H1 (cell line): ENCODE data around the gene CAMKK1. TPM values are rescaled to one million over a fixed set of nuclear protein-coding genes. Genes with fewer than 3 reads are reported as not detected.

Source experiments
- CTCF ChIA-PET: fragments of 300-600 bp; sonication (Branson Sonifier 250); formaldehyde crosslinking; loops from one replicate; lab custom pipeline; 2021; ENCODE audit not compliant: partially characterized antibody; lab: Charles Lee
- POLR2A ChIA-PET: fragments of 300-600 bp; sonication (Branson Sonifier 250); formaldehyde crosslinking; loops from one replicate; lab custom pipeline; 2021; ENCODE audit warnings: inconsistent platforms; ENCODE audit not compliant: partially characterized antibody; lab: Charles Lee
- DNase-seq, 2 experiments: peaks; one replicate each; pipeline versions ENCODE4 v3.0.0 to v3.0.0-alpha.2; 2010 to 2022; ENCODE audit warnings: low spot score in 2 of 2, low read depth in 1 of 2, mixed read lengths in 1 of 2
- FAIRE-seq: peaks from 2 replicates; lab custom pipeline; 2011; peaks lifted over from hg19 to GRCh38; lab: Jason Lieb, UNC
- H2AFZ ChIP-seq: 2 replicates; pipeline ENCODE4 v1.8.1; 2012; ENCODE audit warnings: low read length, inconsistent platforms
- H2AK5ac ChIP-seq: 2 replicates; pipeline ENCODE4 v1.6.1; 2013; ENCODE audit warnings: low read depth, low read length
- H2BK120ac ChIP-seq: replicated peaks from 2 replicates; pipeline ENCODE3; 2013; ENCODE audit warnings: low read depth, low read length, inconsistent platforms
- H2BK12ac ChIP-seq: 2 replicates; pipeline ENCODE4 v1.6.1; 2013; ENCODE audit warnings: low read depth, low read length
- H2BK15ac ChIP-seq: 2 replicates; pipeline ENCODE4 v1.6.1; 2013; ENCODE audit warnings: low read length
- H2BK20ac ChIP-seq: 2 replicates; pipeline ENCODE4 v1.6.1; 2013; ENCODE audit warnings: low read length
- H2BK5ac ChIP-seq: 2 replicates; pipeline ENCODE4 v1.6.1; 2013; ENCODE audit warnings: low read depth, low read length
- H3K14ac ChIP-seq: 2 replicates; pipeline ENCODE4 v1.6.1; 2013; ENCODE audit warnings: inconsistent platforms; ENCODE audit not compliant: insufficient read length
- H3K18ac ChIP-seq: 2 replicates; pipeline ENCODE4 v1.6.1; 2013; ENCODE audit warnings: low read length; ENCODE audit errors: extremely low read depth
- H3K23ac ChIP-seq: 2 replicates; pipeline ENCODE4 v1.6.1; 2013; ENCODE audit warnings: inconsistent platforms; ENCODE audit not compliant: insufficient read length
- H3K23me2 ChIP-seq: 2 replicates; pipeline ENCODE4 v1.6.1; 2013; ENCODE audit warnings: low read depth, low read length
- H3K27ac ChIP-seq: 2 replicates; pipeline ENCODE4 v1.6.1; 2011; ENCODE audit warnings: low read depth, low read length, inconsistent platforms
- H3K27me3 ChIP-seq, 4 experiments: replicated peaks in 1 of 4; 1 replicate in 1 of 4; 2 replicates in 3 of 4; pipeline versions ENCODE4 v1.6.1 to v1.8.1; 2011 to 2013; ENCODE audit warnings: low read length in 3 of 4, mild to moderate bottlenecking in 3 of 4, inconsistent platforms in 2 of 4, mixed read lengths in 2 of 4, moderate library complexity in 1 of 4; ENCODE audit not compliant: control insufficient read depth in 3 of 4, insufficient read depth in 3 of 4; ENCODE audit errors: extremely low read depth in 1 of 4
- H3K36me3 ChIP-seq, 4 experiments: 2 replicates each; pipeline versions ENCODE4 v1.6.1 to v1.8.1; 2011 to 2013; ENCODE audit warnings: mild to moderate bottlenecking in 4 of 4, low read length in 3 of 4, moderate library complexity in 2 of 4, control low read depth in 1 of 4, inconsistent platforms in 1 of 4; ENCODE audit not compliant: insufficient read depth in 4 of 4, control insufficient read depth in 2 of 4
- H3K4ac ChIP-seq: replicated peaks from 2 replicates; pipeline ENCODE3; 2013; ENCODE audit warnings: low read length, low read depth, mixed read lengths, inconsistent platforms; ENCODE audit not compliant: insufficient read length
- H3K4me1 ChIP-seq, 4 experiments: replicated peaks in 1 of 4; 1 replicate in 1 of 4; 2 replicates in 3 of 4; pipeline versions ENCODE4 v1.6.1 to v1.8.1; 2011 to 2013; ENCODE audit warnings: low read length in 3 of 4, inconsistent platforms in 2 of 4, mixed read lengths in 1 of 4; ENCODE audit not compliant: insufficient read depth in 4 of 4, control insufficient read depth in 3 of 4
- H3K4me2 ChIP-seq, 2 experiments: 2 replicates each; pipeline versions ENCODE4 v1.6.1 to v1.8.1; 2011 to 2013; ENCODE audit warnings: low read depth in 2 of 2, low read length in 2 of 2, control low read depth in 1 of 2, inconsistent platforms in 1 of 2, mild to moderate bottlenecking in 1 of 2; ENCODE audit not compliant: insufficient read depth in 1 of 2
- H3K4me3 ChIP-seq, 4 experiments: fragments of 200-600, 300-600 bp in 1 of 4; sonication (generic), shearing (Covaris generic), sonication (Bioruptor Twin) in 1 of 4; 2 replicates each; pipeline versions ENCODE4 v1.5.1 to v1.8.1; 2011 to 2016; ENCODE audit warnings: low read length in 4 of 4, low read depth in 3 of 4, control low read depth in 2 of 4, inconsistent platforms in 2 of 4, mild to moderate bottlenecking in 2 of 4, mixed read lengths in 1 of 4, moderate library complexity in 1 of 4; ENCODE audit not compliant: insufficient read depth in 2 of 4; ENCODE audit errors: extremely low read depth in 1 of 4
- H3K56ac ChIP-seq: replicated peaks from 2 replicates; pipeline ENCODE3; 2013; ENCODE audit warnings: low read depth, mild to moderate bottlenecking, mixed read lengths, low read length, inconsistent platforms; ENCODE audit not compliant: insufficient read length
- H3K79me1 ChIP-seq: 2 replicates; pipeline ENCODE4 v1.6.1; 2013; ENCODE audit warnings: low read depth, low read length, control low read depth
- H3K79me2 ChIP-seq, 2 experiments: 2 replicates each; pipeline versions ENCODE4 v1.6.1 to v1.8.1; 2012 to 2013; ENCODE audit warnings: low read length in 2 of 2, mild to moderate bottlenecking in 2 of 2, inconsistent platforms in 1 of 2; ENCODE audit not compliant: insufficient read depth in 2 of 2, control insufficient read depth in 1 of 2
- H3K9ac ChIP-seq, 4 experiments: replicated peaks in 1 of 4; 1 replicate in 1 of 4; 2 replicates in 3 of 4; pipeline versions ENCODE4 v1.6.1 to v1.8.1; 2011 to 2013; ENCODE audit warnings: low read depth in 3 of 4, low read length in 3 of 4, control low read depth in 2 of 4, mild to moderate bottlenecking in 2 of 4, moderate library complexity in 2 of 4, inconsistent platforms in 1 of 4; ENCODE audit errors: extremely low read depth in 1 of 4
- H3K9me3 ChIP-seq, 2 experiments: 2 replicates each; pipeline versions ENCODE4 v1.6.1 to v1.8.1; 2012 to 2013; ENCODE audit warnings: mild to moderate bottlenecking in 2 of 2, moderate library complexity in 2 of 2, control low read depth in 1 of 2, inconsistent platforms in 1 of 2, low read depth in 1 of 2, low read length in 1 of 2, mixed read lengths in 1 of 2; ENCODE audit not compliant: insufficient read depth in 2 of 2
- H4K20me1 ChIP-seq, 2 experiments: replicated peaks in 1 of 2; 2 replicates each; pipeline versions ENCODE3 to v1.8.1; 2011 to 2013; ENCODE audit warnings: inconsistent platforms in 2 of 2, low read length in 2 of 2, mild to moderate bottlenecking in 1 of 2; ENCODE audit not compliant: insufficient read depth in 2 of 2, control insufficient read depth in 1 of 2
- H4K5ac ChIP-seq: 2 replicates; pipeline ENCODE4 v1.6.1; 2013; ENCODE audit warnings: low read length, low read depth, mixed read lengths, inconsistent platforms; ENCODE audit not compliant: insufficient read length
- H4K8ac ChIP-seq: 2 replicates; pipeline ENCODE4 v1.8.0; 2013; ENCODE audit warnings: mild to moderate bottlenecking, moderate library complexity, low read length, inconsistent platforms; ENCODE audit not compliant: insufficient read depth; ENCODE audit errors: extremely low read depth
- H4K91ac ChIP-seq: replicated peaks from 2 replicates; pipeline ENCODE3; 2013; ENCODE audit warnings: low read length, mixed read lengths, inconsistent platforms; ENCODE audit not compliant: insufficient read length
- CEBPB ChIP-seq: IDR thresholded peaks from 2 replicates; pipeline ENCODE4 v1.6.1; 2012; ENCODE audit warnings: low read depth, low read length
- GABPA ChIP-seq: IDR thresholded peaks from 2 replicates; pipeline ENCODE4 v1.6.1; 2011; ENCODE audit warnings: mild to moderate bottlenecking, low read length, moderate library complexity, borderline replicate concordance; ENCODE audit not compliant: insufficient read depth
- JUN ChIP-seq: IDR thresholded peaks from 2 replicates; pipeline ENCODE4 v1.6.1; 2011; ENCODE audit warnings: low read depth, mild to moderate bottlenecking, improper control_type of control experiment, low read length
- KDM1A ChIP-seq: fragments of 200-600, 300-600 bp; sonication (generic); IDR thresholded peaks from 2 replicates; pipeline ENCODE4 v1.7.1; 2016; ENCODE audit warnings: mild to moderate bottlenecking, low read length, borderline replicate concordance
- KDM4A ChIP-seq: IDR thresholded peaks from one replicate; pipeline ENCODE4 v1.7.1; 2012; ENCODE audit warnings: low read depth, mild to moderate bottlenecking, moderate library complexity, low read length, inconsistent platforms; ENCODE audit not compliant: severe bottlenecking
- MAFK ChIP-seq: IDR thresholded peaks from 2 replicates; pipeline ENCODE4 v1.6.1; 2012; ENCODE audit warnings: low read depth, mild to moderate bottlenecking, improper control_type of control experiment, low read length
- MAX ChIP-seq: IDR thresholded peaks from 2 replicates; pipeline ENCODE4 v1.6.1; 2012; ENCODE audit warnings: inconsistent platforms
- RAD21 ChIP-seq, 2 experiments: IDR thresholded peaks in 1 of 2; conservative IDR thresholded peaks in 1 of 2; 2 replicates each; pipeline ENCODE4 v1.6.1; 2011; ENCODE audit warnings: low read depth in 2 of 2, low read length in 2 of 2, improper control_type of control experiment in 1 of 2, inconsistent platforms in 1 of 2, mild to moderate bottlenecking in 1 of 2, moderate library complexity in 1 of 2
- SAP30 ChIP-seq: fragments of 300-600 bp; sonication (generic); IDR thresholded peaks from 2 replicates; pipeline ENCODE4 v1.7.1; 2012; ENCODE audit warnings: low read length, moderate library complexity, mild to moderate bottlenecking, inconsistent platforms; ENCODE audit not compliant: insufficient read depth, insufficient replicate concordance
- SP4 ChIP-seq: IDR thresholded peaks from 2 replicates; pipeline ENCODE4 v1.6.1; 2012; ENCODE audit warnings: low read length, inconsistent platforms
- TAF1 ChIP-seq: IDR thresholded peaks from 2 replicates; pipeline ENCODE4 v1.6.1; 2011; ENCODE audit warnings: mild to moderate bottlenecking, low read depth, low read length
- USF2 ChIP-seq: IDR thresholded peaks from 2 replicates; pipeline ENCODE4 v1.6.1; 2011; ENCODE audit warnings: low read length, improper control_type of control experiment
- WGBS, 2 experiments: shearing (Covaris generic) in 1 of 2; methylation state at CpG; one replicate each; pipeline versions ENCODE4 v1.1.6 to v1.1.7; 2013 to 2015; ENCODE audit warnings: low lambda C conversion rate in 2 of 2, mixed read lengths in 2 of 2, inconsistent platforms in 1 of 2, low coverage in 1 of 2, missing lambda C conversion rate in 1 of 2; ENCODE audit not compliant: insufficient replicate concordance in 2 of 2, insufficient coverage in 1 of 2, insufficient read length in 1 of 2; ENCODE audit errors: extremely low coverage in 1 of 2, missing lambda C conversion rate in 1 of 2; 5-methylcytosine and 5-hydroxymethylcytosine counted together
- polyA plus RNA-seq, 7 experiments: library from polyadenylated mRNA; depleted of rRNA in 3 of 7; stranded (reverse) in 5 of 7; unstranded in 2 of 7; fragments of >200 nt in 5 of 7; fragments of 200-250 nt in 2 of 7; gene quantifications; 1 replicate in 5 of 7; 2 replicates in 1 of 7; 4 replicates in 1 of 7; pipeline versions ENCODE4 v1.2.1 to v1.2.3, GENCODE V29; 2011 to 2013; ENCODE audit warnings: missing spikeins in 2 of 7, mixed read lengths in 2 of 7
- total RNA-seq: library from RNA; stranded (reverse); fragmentation: NEBNext Ultra II Directional; extraction: Animal tissue kit (Norgen Biotek cat#: 25700); gene quantifications from 2 replicates; pipeline ENCODE4 v1.2.1, GENCODE V29; 2021

The CAMKK1 gene
- total and polyA plus RNA-seq, 2 of the 8 experiments (the other 6 are each of a cell fraction or from before 2014, with no cell fraction given): 7.1 to 7.6 TPM

GRCh38 chr17:3864534-3864933 lies 28.3 kb downstream of the CAMKK1 start:
- Histone ChIP-seq H3K23ac (no peak overlapping the region), H3K79me1 (no peaks in the 10 kb centered on the region), H3K4me2 (no peak overlapping the region), H3K56ac (no peak overlapping the region), H3K4ac (no peak overlapping the region), H3K27ac (no peak overlapping the region), H2AFZ (no peak overlapping the region), H2BK12ac (no peak overlapping the region), H2BK120ac (no peak overlapping the region), H3K4me3 (no peak overlapping the region), H3K79me2 (no peaks in the 10 kb centered on the region), H3K14ac (no peak overlapping the region), H3K18ac (no peak overlapping the region), H2AK5ac (no peak overlapping the region), H4K91ac (no peak overlapping the region), H4K20me1 (peaks cover 0 to 2% of the 10 kb centered on the region in 2 experiments), H2BK20ac (no peak overlapping the region), H4K8ac (no peak overlapping the region), H2BK5ac (no peak overlapping the region), H3K4me1 (no peaks in the 10 kb centered on the region), H3K9me3 (no peaks in the 10 kb centered on the region), H2BK15ac (no peak overlapping the region), H4K5ac (no peak overlapping the region), H3K36me3 (peaks cover 0 to 11% (median 3%) of the 10 kb centered on the region in 4 experiments; a peak in 4 of 8 replicates), H3K23me2 (no peaks in the 10 kb centered on the region), H3K9ac (no peak overlapping the region), H3K27me3 (no peaks in the 10 kb centered on the region)
- CTCF ChIA-PET: interaction anchor here (0.7 to 12.7 kb wide), 18 partner anchors 9 to 161 kb away, joined by 3 to 131 read pairs (median 6); partner anchors contain the start of genes NCBP3 and P2RX1
- WGBS, 2 experiments: 82% methylated on average over 7 of the region's 10 CpGs; no CpG with 5 or more reads in 1 of the 2 experiments
- POLR2A ChIA-PET: interaction anchor here (1.1 to 1.5 kb wide), 5 partner anchors 19 to 278 kb away, joined by 3 to 5 read pairs (median 3); partner anchors contain the start of genes CYB5D2 and ZZEF1
- no peak for DNase-seq
- no peak for FAIRE-seq
- TF ChIP-seq RAD21 (IDR thresholded peaks at IDR 0.05 in 1 of 2, conservative IDR thresholded peaks at IDR 0.05 in 1 of 2; ENCODE audit: low read depth in 2 of 2, low read length in 2 of 2) (no peak), CEBPB (no peak), SP4 (no peak), GABPA (no peak), KDM1A (no peak), MAX (no peak), SAP30 (no peak), JUN (no peak), MAFK (no peak), USF2 (no peak), KDM4A (no peak), TAF1 (no peak)
